HG03442 (cell line): Measurements from ENCODE around the gene SLC45A2.
A peak's percentile ranks its signal among the peaks of the same experiment; 100 is the strongest.

Experiments
- ATAC-seq: cut with Tn5 transposase; IDR thresholded peaks from one replicate; pipeline ENCODE4 v1.9.1; 2021; ENCODE audit warnings: mild to moderate bottlenecking, moderate library complexity; ENCODE audit not compliant: unreplicated experiment

Gene SLC45A2

GRCh38 chr5:34007621-34008600 lies 23.4 kb upstream of the SLC45A2 start, which contains the start of gene AMACR:
Gene AMACR, minus strand, starts transcription at chr5:34008050. Its CDS starts 31 bp downstream, at chr5:34008019.
- ATAC-seq: peak; percentile 93

DNA sequence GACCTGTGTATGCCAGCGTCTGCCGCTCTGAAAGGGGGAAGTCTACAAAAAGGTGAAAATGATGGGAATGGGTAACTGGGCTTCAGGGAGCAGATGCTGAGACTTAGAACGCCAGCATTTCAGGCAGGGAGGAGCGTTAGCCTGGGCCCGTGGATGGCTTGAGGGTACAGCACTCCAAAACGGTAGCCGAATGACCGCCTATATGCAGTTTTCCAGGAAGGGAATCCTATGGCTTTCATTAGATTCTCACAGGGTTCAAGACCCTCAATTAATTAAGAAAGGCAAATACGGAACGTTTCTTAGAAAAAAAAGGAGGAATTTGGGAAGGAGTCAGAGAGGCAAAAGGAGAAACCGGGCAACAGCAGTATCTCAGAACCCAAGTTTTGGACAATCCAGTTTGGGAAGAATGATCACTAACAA lies 22.7 kb upstream of the SLC45A2 start:
- no peak for ATAC-seq

DNA sequence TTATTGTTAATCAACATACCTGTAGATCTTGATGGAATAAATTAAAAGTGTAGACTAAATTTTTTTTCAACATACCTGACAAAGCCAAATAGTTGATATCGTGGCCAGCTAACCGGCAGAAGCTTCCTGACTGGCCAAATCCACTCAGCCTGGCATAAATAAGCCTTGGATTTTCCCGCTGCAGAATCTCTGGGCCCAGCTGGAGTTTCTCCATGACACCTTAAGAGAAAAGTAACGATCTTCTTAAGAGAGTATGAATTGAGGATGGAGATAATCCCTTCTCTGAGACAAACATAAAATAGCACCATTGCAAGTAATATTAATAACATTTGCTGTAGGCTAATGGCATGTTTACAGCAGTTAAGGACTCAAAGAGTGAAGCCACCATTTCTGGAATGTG lies 21.2 kb upstream of the SLC45A2 start:
- ATAC-seq: no peak

DNA sequence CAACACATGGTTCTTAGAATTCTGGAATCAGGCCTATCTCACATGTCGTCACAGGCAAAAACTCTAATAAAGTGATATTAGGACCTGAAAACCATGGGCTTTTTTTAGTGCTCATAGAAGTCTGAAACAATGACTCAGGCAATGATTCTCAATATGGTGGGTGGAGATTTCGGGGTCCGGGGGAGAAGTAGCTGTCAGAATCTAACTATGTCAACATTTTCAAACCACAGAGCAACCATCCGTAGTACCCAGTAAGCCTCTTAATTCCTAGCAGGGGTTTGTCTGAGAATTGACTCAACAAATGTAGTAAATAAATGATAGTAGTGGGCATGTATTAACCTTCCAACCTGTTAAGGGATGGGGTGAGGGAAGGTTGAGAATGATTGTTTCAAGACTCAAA lies 20.7 kb upstream of the SLC45A2 start:
- no peak for ATAC-seq

- no peak for ATAC-seq
Measured at GRCh38 chr5:34003941-34004340, 19.4 kb upstream of the SLC45A2 start.

GRCh38 chr5:34002629-34003328 lies 18.3 kb upstream of the SLC45A2 start:
- ATAC-seq: no peak

GRCh38 chr5:34001241-34001841 lies 16.8 kb upstream of the SLC45A2 start:
- no peak for ATAC-seq

GRCh38 chr5:33999978-34000377 lies 15.5 kb upstream of the SLC45A2 start:
- ATAC-seq: no peak

- ATAC-seq: peak; percentile 64
Measured at GRCh38 chr5:33997331-33997983, 13.0 kb upstream of the SLC45A2 start.

DNA sequence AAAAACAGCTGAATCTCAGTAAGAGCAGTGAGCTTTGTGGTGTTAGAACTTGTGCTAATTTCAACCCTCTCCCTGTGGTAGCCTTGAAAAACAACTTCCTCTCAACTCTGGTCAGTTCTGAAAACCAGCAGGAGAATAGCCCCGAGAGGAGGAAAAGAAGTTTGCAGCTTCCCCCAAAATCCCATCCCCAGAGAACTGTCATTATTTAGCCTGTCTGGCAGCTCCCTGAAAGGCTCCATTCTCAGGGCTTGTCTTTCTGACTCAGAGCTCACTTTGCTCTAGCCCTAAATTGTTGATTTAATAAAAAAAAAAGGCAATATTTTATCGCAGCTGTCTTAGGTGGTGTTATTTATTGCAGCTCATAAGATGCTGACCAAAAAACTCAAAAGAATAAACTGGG lies 11.4 kb upstream of the SLC45A2 start:
- ATAC-seq: no peak

GRCh38 chr5:33994845-33995244 lies 10.4 kb upstream of the SLC45A2 start:
- peak; percentile 48 for ATAC-seq

DNA sequence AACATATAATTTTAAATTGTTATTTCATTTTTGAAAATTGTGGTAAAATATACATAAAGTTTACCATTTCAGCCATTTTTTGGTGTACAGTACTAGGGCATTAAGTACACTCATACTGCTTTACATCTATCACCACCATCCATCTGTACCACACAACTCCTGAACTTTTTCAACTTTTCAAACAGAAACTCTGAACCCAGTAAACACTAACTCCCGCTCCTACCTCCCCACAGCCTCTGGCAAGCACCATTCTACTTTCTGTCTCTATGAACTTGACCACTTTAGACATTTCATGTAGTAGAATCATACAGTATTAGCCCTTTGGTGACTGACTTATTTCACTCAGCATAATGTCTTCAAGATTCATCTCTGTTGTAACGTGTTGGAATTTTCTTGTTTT lies 8.4 kb upstream of the SLC45A2 start:
- no peak for ATAC-seq

DNA sequence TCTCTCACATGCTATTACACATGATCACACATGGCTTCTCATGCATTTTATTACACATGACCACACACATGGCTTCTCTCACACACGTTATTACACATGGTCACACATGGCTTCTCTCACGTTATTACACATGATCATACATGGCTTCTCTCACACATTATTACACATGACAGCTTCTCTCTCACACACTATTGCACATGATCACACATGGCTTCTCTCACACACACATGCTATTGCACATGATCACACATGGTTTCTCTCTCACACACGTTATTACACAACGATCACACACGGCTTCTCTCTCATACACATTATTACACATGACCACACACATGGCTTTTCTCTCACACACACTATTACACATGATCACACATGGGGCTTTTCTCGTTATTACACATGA lies 954 bp upstream of the SLC45A2 start:
- no peak for ATAC-seq

DNA sequence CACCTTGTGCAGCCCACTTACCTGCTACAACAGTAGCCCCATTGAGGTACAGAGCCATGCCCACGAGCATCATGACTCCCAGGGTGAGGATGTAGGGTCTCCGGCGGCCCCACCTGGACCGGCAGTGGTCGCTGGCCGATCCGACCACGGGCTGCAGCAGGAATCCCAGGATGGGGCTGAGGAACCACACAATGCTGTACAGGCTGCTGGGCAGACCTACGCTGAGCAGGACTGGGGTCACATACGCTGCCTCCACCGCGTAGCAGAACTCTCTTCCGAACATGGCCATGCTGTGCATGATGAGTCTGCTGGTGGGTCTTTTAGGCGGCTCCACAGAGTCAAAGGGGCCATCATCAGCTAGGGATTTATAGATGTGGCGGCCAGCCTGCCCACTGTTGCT lies 315 bp downstream of the SLC45A2 start:
- no peak for ATAC-seq

- no peak for ATAC-seq
Measured at GRCh38 chr5:33981408-33982162, 2.9 kb downstream of the SLC45A2 start.

DNA sequence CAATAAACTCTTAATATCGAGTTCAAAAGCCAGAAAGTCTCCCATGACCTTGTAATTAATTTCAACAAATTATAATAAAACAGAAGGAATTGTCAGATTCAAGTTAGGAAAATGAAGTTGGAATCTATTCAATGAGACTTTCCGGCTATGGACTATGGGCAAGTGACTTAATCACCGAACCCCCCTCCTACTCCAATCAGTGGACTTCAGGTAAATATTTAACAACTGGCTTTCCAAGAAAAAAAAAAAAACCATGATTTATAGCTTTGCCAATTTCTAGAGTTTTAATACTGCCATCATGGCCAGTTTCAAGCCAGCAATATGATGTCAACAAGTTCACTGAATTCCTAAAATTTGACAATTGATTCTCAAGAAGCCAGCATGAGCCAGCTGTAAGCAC lies 4.5 kb downstream of the SLC45A2 start:
- ATAC-seq: no peak

DNA sequence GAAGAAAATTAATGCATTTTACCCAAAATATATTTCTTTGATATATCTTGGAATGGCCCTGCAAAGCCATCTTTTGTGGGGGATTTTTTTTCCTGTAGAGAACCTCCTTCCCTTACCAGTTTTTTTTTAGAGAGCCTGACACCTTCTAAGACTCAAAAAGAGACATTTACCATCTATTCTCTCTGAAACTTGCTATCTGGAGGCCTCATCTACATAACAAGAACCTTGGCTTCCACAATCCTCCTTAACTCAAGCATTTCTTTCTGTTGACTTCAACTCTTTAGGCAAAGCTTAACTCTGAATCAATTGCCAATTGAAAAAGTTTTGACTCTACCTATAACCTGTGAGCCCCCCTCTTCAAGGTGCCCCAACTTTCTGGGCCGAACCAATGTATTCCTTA lies 6.2 kb downstream of the SLC45A2 start:
- ATAC-seq: no peak

DNA sequence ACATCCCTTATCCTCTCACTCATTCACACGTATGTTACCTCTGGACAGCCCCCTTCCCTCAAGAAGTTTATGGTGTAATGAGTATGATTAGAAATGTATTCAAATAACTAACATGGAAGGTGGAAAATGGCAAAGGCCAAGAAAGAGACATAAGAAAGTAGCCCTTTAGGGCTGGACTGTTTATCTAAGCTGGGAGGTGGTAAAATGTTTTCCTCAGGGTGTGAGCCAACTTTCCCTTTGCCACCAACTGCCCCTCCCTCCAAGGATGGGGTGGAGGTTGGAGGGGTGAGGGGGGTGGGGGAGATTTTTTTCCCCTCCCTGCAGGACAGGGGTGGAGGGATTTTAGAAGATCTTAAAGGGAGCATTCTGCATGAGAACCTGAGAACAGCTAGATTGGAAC lies 8.2 kb downstream of the SLC45A2 start:
- ATAC-seq: no peak

DNA sequence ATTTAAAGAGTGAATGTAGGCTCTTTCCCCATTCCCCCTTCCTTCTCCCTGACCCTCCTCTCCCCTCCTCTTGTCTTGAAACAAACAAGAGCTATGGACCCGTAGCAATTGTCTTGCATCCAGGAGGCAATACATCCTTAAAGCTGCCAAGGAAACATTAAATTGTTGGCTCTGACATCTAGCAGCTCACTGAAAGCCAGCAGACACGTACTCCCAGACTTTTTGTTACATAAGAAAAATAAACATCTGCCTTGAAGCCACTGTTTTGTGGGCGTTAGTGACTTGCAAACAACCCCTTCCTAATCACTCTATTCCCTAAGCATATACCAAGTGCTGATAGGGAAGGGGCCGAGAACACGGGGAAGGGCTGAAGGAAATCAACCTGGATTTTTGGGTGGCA lies 8.6 kb downstream of the SLC45A2 start:
- no peak for ATAC-seq

DNA sequence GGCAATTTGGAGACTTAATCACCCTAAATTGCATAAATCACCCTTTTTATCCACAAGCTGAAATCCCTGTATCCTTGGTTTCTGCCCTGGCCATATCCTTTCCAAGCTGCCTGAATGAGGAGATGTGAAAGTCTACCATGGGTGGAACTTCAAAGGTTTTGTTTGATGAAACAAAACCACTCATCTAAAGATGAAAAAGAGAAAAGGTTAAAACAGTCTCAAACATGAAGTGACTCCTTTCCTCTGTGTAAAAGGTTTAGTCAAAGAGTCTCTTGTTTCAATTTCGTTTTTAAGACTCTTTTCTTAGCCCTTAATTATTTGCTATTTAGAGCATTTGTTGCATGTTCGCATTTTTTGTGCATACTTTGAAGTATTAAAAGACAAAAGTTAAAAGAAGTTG lies 11.2 kb downstream of the SLC45A2 start:
- ATAC-seq: peak; percentile 63
